CD4-positive, alpha-beta T cell treated with Interleukin-17A for 4 hours (primary cell): ENCODE results near the gene XIST.
"Not testable (repeated sequence)": the region's sequence is repeated elsewhere in the genome, so short reads cannot be mapped to it uniquely, and the experiment has no call there.

ENCODE experiments used
- DNase-seq: peaks from one replicate; pipeline ENCODE4 v3.0.0-alpha.2; 2020; ENCODE audit warnings: mixed read lengths

Gene XIST

DNA sequence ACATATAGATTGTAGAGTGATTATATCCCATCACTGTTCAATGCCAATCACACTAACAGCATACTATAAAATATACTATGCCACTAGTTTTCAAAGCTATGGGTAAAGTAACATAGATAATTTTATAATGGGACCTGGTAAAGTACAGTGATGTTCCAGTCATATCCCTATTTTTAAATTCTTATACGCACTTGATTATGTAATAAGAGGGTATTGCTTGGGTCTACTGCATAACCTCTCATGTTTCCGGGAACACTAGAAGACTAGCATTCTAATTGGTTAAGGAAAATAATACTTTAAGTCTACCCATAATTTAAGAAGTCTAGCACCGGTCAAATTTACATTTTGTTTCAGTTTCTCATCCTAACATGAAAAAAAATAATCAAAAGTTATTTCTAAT is 14.4 kb downstream of the XIST start:
- DNase-seq: no peak

DNA sequence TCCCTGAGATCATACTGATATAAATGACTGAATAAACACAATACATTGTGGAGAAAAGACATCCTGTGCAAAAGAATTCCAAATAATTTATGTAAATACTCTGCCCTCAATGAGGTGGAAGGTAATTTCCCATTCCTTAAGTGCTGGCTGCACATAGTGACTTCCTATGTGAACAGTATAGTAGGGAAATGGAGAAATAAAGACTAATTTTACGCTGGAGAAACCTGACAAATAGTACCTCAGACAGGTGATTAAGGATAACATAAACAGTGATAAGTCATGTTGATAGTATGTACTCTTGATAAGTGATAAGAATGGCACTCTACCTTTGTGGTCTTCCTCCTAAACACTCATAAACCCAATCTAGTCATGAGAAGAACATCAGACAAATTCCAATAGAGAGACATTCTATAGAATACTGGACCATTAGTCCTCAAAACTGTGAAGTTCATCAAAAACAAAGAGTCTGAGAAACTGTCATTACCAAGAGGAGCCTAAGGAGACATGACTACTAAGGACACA is 15.5 kb downstream of the XIST start:
- DNase-seq: no peak

DNA sequence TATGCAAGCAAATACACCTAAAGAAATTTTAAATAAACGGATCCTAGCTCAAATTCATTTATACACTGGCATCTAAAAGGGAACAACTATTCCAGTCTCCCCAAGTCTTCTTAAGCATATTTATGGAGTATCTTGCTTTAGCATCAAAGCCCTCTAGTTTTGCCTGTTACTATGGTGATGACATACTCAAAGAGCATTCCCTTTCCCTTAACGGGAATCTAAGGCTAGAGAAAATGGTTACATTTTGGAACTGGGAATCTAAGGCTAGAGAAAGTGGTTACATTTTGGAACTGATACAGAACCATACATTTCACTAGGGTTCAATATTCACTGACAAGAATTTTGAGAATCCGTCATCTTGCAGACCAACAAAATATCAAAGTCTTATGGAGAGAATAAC is 18.3 kb downstream of the XIST start:
- no peak for DNase-seq

GRCh38 chrX:73832319-73832718 is 20.2 kb downstream of the XIST start:
- DNase-seq: no peak

GRCh38 chrX:73831500-73831899 is 21.0 kb downstream of the XIST start:
- DNase-seq: no peak

DNA sequence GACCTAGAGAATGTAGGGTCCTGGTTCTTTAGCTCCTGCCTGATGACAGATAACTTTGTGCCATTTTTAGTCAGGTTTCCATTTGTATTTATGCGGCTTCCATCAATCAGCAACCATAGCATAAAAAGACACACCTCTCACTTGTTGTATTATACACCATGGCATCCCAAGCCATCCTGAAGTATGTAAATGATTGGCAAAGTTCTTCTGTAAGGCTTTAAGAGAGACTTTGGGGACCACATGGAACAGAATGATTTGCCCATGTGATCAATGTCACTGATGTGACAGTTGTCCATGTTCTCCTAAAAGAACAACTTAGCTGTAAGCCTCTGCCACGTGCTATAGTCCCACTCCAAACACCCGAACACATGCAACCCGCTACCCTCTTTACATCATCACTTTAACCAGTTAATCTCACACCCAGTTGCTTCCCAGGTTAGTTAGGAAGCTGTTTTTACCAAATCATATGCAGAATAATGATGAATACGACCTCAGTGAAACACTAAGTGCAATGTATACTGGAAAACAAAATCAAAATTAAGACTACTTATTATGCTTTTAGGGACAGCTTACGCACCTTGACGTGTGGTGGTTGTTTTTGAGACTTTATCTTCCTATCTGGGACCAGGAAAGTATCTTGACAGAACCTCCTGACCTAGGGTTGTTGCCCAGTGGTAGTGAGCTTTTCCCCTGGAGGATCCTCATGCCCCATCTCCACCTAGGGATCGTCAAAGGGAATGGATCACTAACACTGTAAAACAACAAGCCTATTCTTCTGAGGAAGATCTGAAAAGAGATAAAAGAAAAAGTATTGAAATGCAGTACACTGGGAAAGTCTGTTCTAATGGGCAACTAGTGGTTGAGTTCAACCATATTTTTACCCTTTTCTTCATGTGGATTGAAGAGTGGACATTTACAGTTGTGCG is 21.8 kb downstream of the XIST start:
- no peak for DNase-seq

DNA sequence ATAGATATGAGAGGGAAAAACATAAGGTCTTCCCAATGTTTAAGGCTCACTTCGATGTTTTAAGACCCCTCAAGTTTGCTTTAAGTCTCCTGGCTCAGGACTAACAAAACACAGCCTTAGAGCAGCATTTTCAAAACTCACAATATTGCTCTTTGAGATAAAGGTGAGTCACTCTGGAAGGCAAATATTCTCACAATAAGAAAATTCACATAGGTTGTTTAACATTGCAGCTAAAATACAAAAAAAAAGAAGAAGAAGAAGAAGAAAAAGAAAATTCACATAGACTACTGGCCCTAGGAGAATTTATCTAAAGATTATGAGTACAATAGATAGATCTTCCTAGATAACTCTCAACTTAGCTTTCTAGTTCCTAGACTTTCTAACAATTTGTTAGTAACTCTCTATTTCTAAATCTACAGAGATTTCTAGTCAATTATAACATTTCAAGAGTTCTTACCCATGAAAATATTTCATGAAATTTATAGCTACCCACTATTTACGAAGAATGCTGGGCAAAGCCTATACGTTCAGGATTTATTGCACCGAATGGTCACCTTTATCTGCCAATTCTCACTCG is 22.5 kb downstream of the XIST start:
- DNase-seq: no peak

GRCh38 chrX:73828080-73828720 is 24.3 kb downstream of the XIST start:
- DNase-seq: no peak

- DNase-seq: no peak
Observed at GRCh38 chrX:73827406-73827805, 25.1 kb downstream of the XIST start.

- no peak for DNase-seq
Observed at GRCh38 chrX:73826996-73827395, 25.5 kb downstream of the XIST start.

DNA sequence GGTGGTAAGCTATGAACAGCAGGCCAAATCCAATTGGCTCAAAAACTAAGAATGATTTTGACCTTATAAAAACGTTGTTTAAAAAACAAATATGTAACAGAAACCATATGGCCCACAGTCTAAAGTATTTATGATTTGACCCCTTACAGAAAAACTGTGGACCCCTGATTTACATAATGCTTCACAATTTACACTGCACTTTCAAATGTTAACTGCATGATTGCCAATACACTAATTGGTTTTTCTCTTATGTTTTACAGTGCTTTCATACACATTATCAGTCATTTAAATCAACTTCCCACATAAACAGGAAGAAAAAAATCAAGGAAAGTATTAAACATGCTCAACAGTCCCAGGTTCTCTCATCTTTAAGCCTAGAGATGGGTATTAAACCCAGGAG is 26.9 kb downstream of the XIST start:
- no peak for DNase-seq

GRCh38 chrX:73823473-73824004 is 29.0 kb downstream of the XIST start:
- no peak for DNase-seq

DNA sequence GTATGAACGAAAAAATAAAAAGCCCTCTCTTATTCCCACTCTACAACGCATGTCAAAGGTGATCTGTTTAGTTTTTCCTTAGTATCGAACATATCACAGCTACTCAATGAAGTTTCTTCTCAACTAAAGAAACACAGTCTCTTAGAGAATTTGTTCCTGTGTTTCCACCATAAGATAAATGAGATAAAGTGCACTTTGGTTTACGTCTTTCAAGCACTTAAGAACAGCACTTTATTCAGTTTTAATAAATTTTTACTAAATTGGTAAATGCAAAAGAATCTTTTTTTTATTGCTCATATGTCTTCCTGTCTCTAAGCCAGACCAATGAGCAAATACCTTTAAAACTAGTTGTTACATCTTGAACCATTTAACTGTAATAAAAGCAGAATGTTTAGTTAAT is 29.7 kb downstream of the XIST start:
- DNase-seq: no peak

DNA sequence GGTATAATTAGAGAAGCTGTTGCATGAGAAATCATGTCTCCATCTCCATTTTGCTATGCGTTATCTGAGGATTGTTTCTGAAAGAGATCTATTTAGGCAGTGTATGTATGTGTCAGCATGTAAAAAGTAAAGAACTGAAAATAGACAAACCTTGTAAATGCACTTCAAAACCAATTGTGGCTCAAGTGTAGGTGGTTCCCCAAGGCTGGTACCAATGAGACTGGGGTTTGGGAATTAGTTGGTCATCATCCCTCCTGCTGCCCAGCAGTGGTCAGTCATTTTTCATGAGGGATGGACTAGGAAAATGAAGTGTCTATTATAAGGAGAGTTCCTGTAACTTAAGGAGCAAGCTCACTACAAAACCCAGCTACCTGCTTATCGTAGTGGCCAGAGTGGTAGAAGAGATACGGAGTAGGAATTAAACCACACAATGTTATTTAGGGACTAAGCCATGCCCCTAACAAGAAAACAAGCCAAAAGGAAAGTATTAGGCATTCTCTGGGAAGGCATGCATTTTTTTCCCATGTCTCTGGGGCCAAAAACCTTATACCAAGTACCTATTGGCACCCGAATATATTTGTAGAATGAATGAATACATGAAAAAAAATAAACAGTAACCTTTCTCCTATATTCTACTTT is 30.5 kb downstream of the XIST start:
- no peak for DNase-seq

DNA sequence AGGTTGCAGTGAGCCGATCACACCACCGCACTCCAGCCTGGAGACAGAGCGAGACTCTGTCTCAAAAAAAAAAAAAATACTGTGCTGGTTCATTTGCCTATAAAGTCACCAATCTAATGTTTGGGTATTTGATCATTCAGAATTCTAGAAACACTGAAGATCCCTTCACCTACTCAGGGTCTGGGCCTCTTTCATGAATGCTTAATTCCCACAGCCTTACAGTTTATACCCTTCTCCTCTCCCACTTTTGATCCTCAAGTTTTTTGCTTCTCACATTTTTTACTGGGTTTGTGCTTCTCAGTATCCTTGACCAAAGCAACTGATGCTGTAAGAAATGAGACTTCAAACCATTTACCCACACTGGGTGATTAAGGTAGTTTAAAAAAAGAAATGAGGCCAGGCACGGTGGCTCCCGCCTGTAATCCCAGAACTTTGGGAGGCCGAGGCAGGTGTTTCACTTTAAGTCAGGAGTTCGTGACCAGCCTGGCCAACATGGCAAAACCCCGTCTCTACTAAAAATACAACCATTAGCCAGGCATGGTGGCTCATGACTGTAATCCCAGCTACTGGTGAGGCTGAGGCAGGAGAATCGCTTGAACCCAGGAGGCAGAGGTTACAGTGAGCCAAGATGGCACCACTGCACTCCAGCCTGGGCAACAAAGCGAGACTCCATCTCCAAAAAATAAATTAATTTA is 32.5 kb downstream of the XIST start:
- not testable (repeated sequence) for DNase-seq

DNA sequence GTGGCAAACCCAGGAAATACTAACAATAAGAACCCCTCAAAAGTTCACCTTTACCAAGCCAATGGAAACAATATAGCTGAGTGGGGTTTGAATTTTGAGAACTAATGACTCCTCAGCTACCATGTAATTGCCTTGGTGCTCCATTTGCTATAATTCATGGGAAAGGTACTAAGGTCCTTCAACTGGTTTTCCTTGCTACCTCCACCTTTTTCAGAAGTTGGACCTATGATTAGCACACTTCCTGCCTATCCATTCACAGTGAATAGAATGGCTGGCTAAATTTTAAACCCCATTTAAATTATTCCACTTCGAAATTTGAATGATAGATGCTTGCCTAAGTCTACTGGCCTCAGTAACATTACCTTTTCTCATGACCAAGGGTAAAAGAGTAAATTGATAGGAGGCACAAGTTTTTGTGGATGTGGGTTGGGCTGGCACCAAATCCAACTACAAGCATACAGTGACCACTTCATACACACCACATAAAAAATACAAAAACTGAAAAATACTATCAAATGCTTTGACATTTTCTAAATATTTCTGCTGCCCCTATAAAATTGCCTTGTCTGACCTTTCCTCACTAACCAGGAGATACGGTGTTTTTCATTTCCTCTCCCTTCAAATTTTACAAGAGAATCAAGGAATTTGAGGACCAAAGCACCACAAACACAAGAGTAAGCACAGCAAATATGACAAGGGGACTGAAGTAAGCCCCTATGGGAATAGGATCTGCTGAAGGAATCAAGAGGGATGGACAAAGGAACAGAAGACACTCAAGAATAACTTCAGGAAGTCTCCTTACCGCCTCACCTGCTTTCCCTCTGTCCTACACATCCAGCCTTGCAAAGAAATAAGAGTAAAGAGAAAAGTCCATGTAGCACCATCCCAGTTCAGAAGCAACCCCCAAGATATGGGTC is 34.1 kb downstream of the XIST start:
- DNase-seq: no peak

- DNase-seq: no peak
Observed at GRCh38 chrX:73817393-73818199, 34.9 kb downstream of the XIST start.

DNA sequence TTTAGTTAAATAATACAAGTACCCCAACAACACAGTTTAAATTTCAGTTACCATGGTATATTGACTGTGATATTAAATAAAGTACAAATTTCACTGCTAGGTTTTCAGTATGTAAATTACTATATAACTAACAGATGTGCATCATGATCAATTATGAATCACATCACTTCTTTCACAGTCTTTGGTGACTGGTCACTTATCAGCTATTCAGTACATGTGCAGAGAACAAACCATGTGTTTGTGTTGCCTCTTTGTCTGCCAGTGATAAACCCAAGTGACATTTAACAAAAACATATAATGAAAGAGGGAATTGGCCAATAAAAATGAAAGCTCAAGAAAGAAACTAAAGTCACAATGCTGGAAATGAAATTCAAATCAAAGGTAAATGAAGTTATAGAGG is 40.3 kb downstream of the XIST start:
- no peak for DNase-seq

GRCh38 chrX:73804109-73804508 is 48.4 kb downstream of the XIST start:
- not testable (repeated sequence) for DNase-seq

DNA sequence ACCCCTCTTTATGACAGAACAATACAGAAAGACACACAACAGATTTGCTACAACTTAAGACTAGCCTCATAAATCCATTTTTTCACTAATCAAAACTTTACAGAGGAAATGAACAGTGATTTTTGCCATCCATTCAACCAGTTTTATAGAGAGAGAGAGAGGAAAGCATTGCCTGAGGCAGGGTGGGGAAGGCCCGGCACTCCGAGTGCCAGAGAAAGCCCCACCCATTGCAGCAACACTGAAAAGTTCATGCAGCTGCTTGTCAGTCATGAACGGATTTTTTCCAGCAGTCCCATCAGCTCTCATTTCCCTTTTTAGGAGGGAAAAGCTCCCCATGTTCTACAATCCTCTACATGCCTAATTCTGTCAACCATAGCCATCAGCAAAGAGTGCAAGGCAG is 52.6 kb downstream of the XIST start:
- DNase-seq: no peak
